Measurements from ENCODE around the gene CAMTA1. TPM values are rescaled to one million over a fixed set of nuclear protein-coding genes. Genes with fewer than 3 reads are reported as not detected.

Gene CAMTA1
- polyA plus RNA-seq, 1 donor (not counting 4 experiments of a cell fraction or from before 2014, with no cell fraction given), result 51.4 TPM

GRCh38 chr1:7470904-7471638, 685.8 kb downstream of the CAMTA1 start:
- H3K9ac ChIP-seq (ENCODE audit: control insufficient read depth, extremely low read depth, insufficient read depth, low read length), result peak overlapping the region; percentile 58
- TF ChIP-seq CTCF (optimal IDR thresholded peaks at IDR 0.05 in 1 of 3, IDR thresholded peaks at IDR 0.05 in 1 of 3, conservative IDR thresholded peaks at IDR 0.05 in 1 of 3; ENCODE audit: extremely low read depth in 1 of 3, insufficient read depth in 2 of 3, low read length in 3 of 3) (no peak), EZH2 (IDR thresholded peaks at IDR 0.05; ENCODE audit: low read length) (no peak)
- peaks cover 32% of the 10 kb centered on the region for H3K4me1 ChIP-seq (ENCODE audit: control insufficient read depth, extremely low read depth, insufficient read depth, low read length)
- H3K9me3 ChIP-seq (ENCODE audit: control insufficient read depth, low read depth, low read length), result peaks cover 1% of the 10 kb centered on the region
- dilution Hi-C loops (cut with MboI; ENCODE audit: extremely low pct_ligation_motif_present, low sequenced_read_pairs), result no loop called here
- DNase-seq (ENCODE audit: low read depth, low spot score) (peak; percentile 98), FAIRE-seq (peak; percentile 100)
- H2AFZ ChIP-seq (ENCODE audit: control insufficient read depth, low read length), result no peak overlapping the region
- H3K4me2 ChIP-seq (ENCODE audit: control insufficient read depth, extremely low read depth, insufficient read depth, low read depth, low read length), result peak overlapping the region; percentile 66
- H3K36me3 ChIP-seq (ENCODE audit: control insufficient read depth in 2 of 2, extremely low read depth in 1 of 2, insufficient read depth in 2 of 2, low read length in 2 of 2), result no peaks in the 10 kb centered on the region
- no peak overlapping the region for H3K4me3 ChIP-seq (ENCODE audit: control insufficient read depth in 2 of 3, extremely low read depth in 1 of 3, insufficient read depth in 2 of 3, low read depth in 1 of 3, low read length in 3 of 3)
- no peaks in the 10 kb centered on the region for H4K20me1 ChIP-seq (ENCODE audit: control insufficient read depth, extremely low read depth, insufficient read depth, low read length)
- H3K9me1 ChIP-seq (ENCODE audit: control insufficient read depth, extremely low read depth, insufficient read depth, low read length), result no peaks in the 10 kb centered on the region
- H3K79me2 ChIP-seq (ENCODE audit: control insufficient read depth, insufficient read depth, low read length), result no peaks in the 10 kb centered on the region
- H3K27ac ChIP-seq (ENCODE audit: control insufficient read depth, insufficient read depth, low read length), result peak overlapping the region; percentile 65
- peaks cover 6% of the 10 kb centered on the region for H3K27me3 ChIP-seq (ENCODE audit: control insufficient read depth, extremely low read depth, insufficient read depth, low read length)

- Histone ChIP-seq H3K9me1 (ENCODE audit: control insufficient read depth, extremely low read depth, insufficient read depth, low read length) (no peaks in the 10 kb centered on the region), H3K79me2 (ENCODE audit: control insufficient read depth, insufficient read depth, low read length) (no peaks in the 10 kb centered on the region), H4K20me1 (ENCODE audit: control insufficient read depth, extremely low read depth, insufficient read depth, low read length) (no peaks in the 10 kb centered on the region), H3K4me1 (ENCODE audit: control insufficient read depth, extremely low read depth, insufficient read depth, low read length) (peaks cover 32% of the 10 kb centered on the region), H3K27me3 (ENCODE audit: control insufficient read depth, extremely low read depth, insufficient read depth, low read length) (peaks cover 10% of the 10 kb centered on the region), H3K4me3 (ENCODE audit: control insufficient read depth in 2 of 3, extremely low read depth in 1 of 3, insufficient read depth in 2 of 3, low read depth in 1 of 3, low read length in 3 of 3) (no peak overlapping the region), H3K9me3 (ENCODE audit: control insufficient read depth, low read depth, low read length) (peaks cover 1% of the 10 kb centered on the region), H3K4me2 (ENCODE audit: control insufficient read depth, extremely low read depth, insufficient read depth, low read depth, low read length) (no peak overlapping the region), H3K27ac (ENCODE audit: control insufficient read depth, insufficient read depth, low read length) (no peak overlapping the region), H2AFZ (ENCODE audit: control insufficient read depth, low read length) (no peak overlapping the region), H3K36me3 (ENCODE audit: control insufficient read depth in 2 of 2, extremely low read depth in 1 of 2, insufficient read depth in 2 of 2, low read length in 2 of 2) (no peaks in the 10 kb centered on the region), H3K9ac (ENCODE audit: control insufficient read depth, extremely low read depth, insufficient read depth, low read length) (peak overlapping the region; percentile 58)
- FAIRE-seq (no peak), DNase-seq (ENCODE audit: low read depth, low spot score) (no peak)
- TF ChIP-seq CTCF (optimal IDR thresholded peaks at IDR 0.05 in 1 of 3, IDR thresholded peaks at IDR 0.05 in 1 of 3, conservative IDR thresholded peaks at IDR 0.05 in 1 of 3; ENCODE audit: extremely low read depth in 1 of 3, insufficient read depth in 2 of 3, low read length in 3 of 3) (no peak), EZH2 (IDR thresholded peaks at IDR 0.05; ENCODE audit: low read length) (no peak)
- dilution Hi-C loops (cut with MboI; ENCODE audit: extremely low pct_ligation_motif_present, low sequenced_read_pairs), result no loop called here
Observed at GRCh38 chr1:7471836-7472235, 686.6 kb downstream of the CAMTA1 start.

All from keratinocyte (primary cell).